Astrocyte (in vitro differentiated cells and primary cell): ENCODE results near the gene ZNF254. TPM values are rescaled to one million over a fixed set of nuclear protein-coding genes. Genes with fewer than 3 reads are reported as not detected.

Source experiments
- DNase-seq: peaks from one replicate; pipeline ENCODE4 v3.0.0-alpha.2; 2010; ENCODE audit warnings: low read depth
- FAIRE-seq: peaks from 2 replicates; lab custom pipeline; 2011; peaks lifted over from hg19 to GRCh38; lab: Jason Lieb, UNC
- H2AFZ ChIP-seq: 2 replicates; pipeline ENCODE4 v1.6.0; 2012; ENCODE audit warnings: low read depth, low read length, inconsistent platforms
- H3K27ac ChIP-seq: 2 replicates; pipeline ENCODE4 v1.5.1; 2011; ENCODE audit warnings: low read depth, low read length, inconsistent platforms
- H3K27me3 ChIP-seq: 2 replicates; pipeline ENCODE4 v1.6.0; 2011; ENCODE audit warnings: low read length, inconsistent platforms; ENCODE audit not compliant: insufficient read depth
- H3K36me3 ChIP-seq: 2 replicates; pipeline ENCODE4 v1.5.1; 2011; ENCODE audit warnings: low read length, inconsistent platforms; ENCODE audit not compliant: insufficient read depth
- H3K4me1 ChIP-seq: 2 replicates; pipeline ENCODE4 v1.5.1; 2011; ENCODE audit warnings: low read length, inconsistent platforms; ENCODE audit not compliant: insufficient read depth
- H3K4me2 ChIP-seq: 2 replicates; pipeline ENCODE4 v1.6.0; 2012; ENCODE audit warnings: low read length, inconsistent platforms
- H3K4me3 ChIP-seq: 2 replicates; pipeline ENCODE4 v1.5.1; 2011; ENCODE audit warnings: low read depth, mild to moderate bottlenecking, low read length, inconsistent platforms; ENCODE audit not compliant: insufficient read depth
- H3K79me2 ChIP-seq: 2 replicates; pipeline ENCODE4 v1.6.0; 2012; ENCODE audit warnings: mild to moderate bottlenecking, low read length, inconsistent platforms; ENCODE audit not compliant: insufficient read depth
- H3K9ac ChIP-seq: 2 replicates; pipeline ENCODE4 v1.6.0; 2012; ENCODE audit warnings: mild to moderate bottlenecking, low read length, inconsistent platforms
- H3K9me3 ChIP-seq: 2 replicates; pipeline ENCODE4 v1.5.1; 2012; ENCODE audit warnings: low read depth, mild to moderate bottlenecking, low read length, inconsistent platforms; ENCODE audit not compliant: insufficient read depth
- H4K20me1 ChIP-seq: 2 replicates; pipeline ENCODE4 v1.6.0; 2012; ENCODE audit warnings: low read length, inconsistent platforms; ENCODE audit not compliant: insufficient read depth
- H3K27ac Mint-ChIP-seq: one replicate; pipeline ENCODE4 v1.8.0; 2021; ENCODE audit warnings: mild to moderate bottlenecking, mixed read lengths; ENCODE audit not compliant: unreplicated experiment
- H3K27me3 Mint-ChIP-seq: one replicate; pipeline ENCODE4 v1.8.0; 2021; ENCODE audit warnings: low read depth, mixed read lengths; ENCODE audit not compliant: unreplicated experiment
- H3K36me3 Mint-ChIP-seq: one replicate; pipeline ENCODE4 v1.8.0; 2021; ENCODE audit warnings: low read depth, mixed read lengths; ENCODE audit not compliant: unreplicated experiment
- H3K4me1 Mint-ChIP-seq: one replicate; pipeline ENCODE4 v1.8.0; 2021; ENCODE audit warnings: low read depth, mixed read lengths; ENCODE audit not compliant: unreplicated experiment
- H3K4me3 Mint-ChIP-seq: one replicate; pipeline ENCODE4 v1.8.0; 2021; ENCODE audit warnings: mild to moderate bottlenecking, moderate library complexity, mixed read lengths; ENCODE audit not compliant: unreplicated experiment
- H3K9me3 Mint-ChIP-seq: one replicate; pipeline ENCODE4 v1.8.0; 2021; ENCODE audit warnings: mild to moderate bottlenecking, mixed read lengths; ENCODE audit not compliant: unreplicated experiment
- CTCF ChIP-seq: IDR thresholded peaks from 2 replicates; pipeline ENCODE4 v1.5.1; 2011; ENCODE audit warnings: low read depth, mild to moderate bottlenecking, inconsistent platforms, low read length, moderate library complexity; ENCODE audit not compliant: insufficient read depth
- EZH2 ChIP-seq: IDR thresholded peaks from 2 replicates; pipeline ENCODE4 v1.6.1; 2012; ENCODE audit warnings: mild to moderate bottlenecking, low read length, inconsistent platforms; ENCODE audit not compliant: insufficient read depth
- total RNA-seq: library from RNA; stranded (reverse); gene quantifications from 2 replicates; pipeline ENCODE4 v1.2.1, GENCODE V29; 2021

The ZNF254 gene
- total RNA-seq, 1 donor from 2014 or later = 20.4 TPM

- DNase-seq (no peak), FAIRE-seq (no peak)
- no peaks in the 10 kb centered on the region for H3K27me3 Mint-ChIP-seq
- Histone ChIP-seq H3K79me2 (peaks cover 2% of the 10 kb centered on the region), H3K36me3 (peaks cover 14% of the 10 kb centered on the region), H3K4me2 (no peak overlapping the region), H3K4me3 (no peak overlapping the region), H2AFZ (no peak overlapping the region), H3K9me3 (no peaks in the 10 kb centered on the region), H3K27ac (no peak overlapping the region), H3K27me3 (no peaks in the 10 kb centered on the region), H3K9ac (no peak overlapping the region), H3K4me1 (no peaks in the 10 kb centered on the region), H4K20me1 (no peaks in the 10 kb centered on the region)
- peaks cover 21% of the 10 kb centered on the region for H3K36me3 Mint-ChIP-seq
- H3K4me3 Mint-ChIP-seq = no peak overlapping the region
- H3K27ac Mint-ChIP-seq = no peak overlapping the region
- no peaks in the 10 kb centered on the region for H3K4me1 Mint-ChIP-seq
- H3K9me3 Mint-ChIP-seq = no peaks in the 10 kb centered on the region
- no peak for TF ChIP-seq CTCF
- TF ChIP-seq EZH2 = no peak
Measured at GRCh38 chr19:24063295-24063694, 23.7 kb upstream of the ZNF254 start.

GRCh38 chr19:24064175-24064574, 22.8 kb upstream of the ZNF254 start:
- no peak for FAIRE-seq
- H3K27ac Mint-ChIP-seq = no peak overlapping the region

More at GRCh38 chr19:24064175-24064574, 22.8 kb upstream of the ZNF254 start:
- no peak for DNase-seq
- H3K4me3 Mint-ChIP-seq = no peak overlapping the region
- no peaks in the 10 kb centered on the region for H3K27me3 ChIP-seq
- H4K20me1 ChIP-seq = no peaks in the 10 kb centered on the region
- H3K27me3 Mint-ChIP-seq = no peaks in the 10 kb centered on the region
- H3K4me2 ChIP-seq = no peak overlapping the region
- no peaks in the 10 kb centered on the region for H3K9me3 ChIP-seq
- no peaks in the 10 kb centered on the region for H3K4me1 ChIP-seq
- no peak overlapping the region for H3K4me3 ChIP-seq
- H3K4me1 Mint-ChIP-seq = no peaks in the 10 kb centered on the region
- H3K36me3 Mint-ChIP-seq = peaks cover 22% of the 10 kb centered on the region
- H2AFZ ChIP-seq = no peak overlapping the region
- peaks cover 14% of the 10 kb centered on the region for H3K36me3 ChIP-seq
- H3K79me2 ChIP-seq = no peaks in the 10 kb centered on the region
- TF ChIP-seq EZH2 (no peak), CTCF (no peak)
- H3K9me3 Mint-ChIP-seq = no peaks in the 10 kb centered on the region
- no peak overlapping the region for H3K27ac ChIP-seq
- no peak overlapping the region for H3K9ac ChIP-seq
